ENCODE data around the gene LHFPL5.

Gene LHFPL5

GRCh38 chr6:35804996-35805736, at the start of gene LHFPL5:
LHFPL5 (plus strand) TSS chr6:35805352; CDS start chr6:35805671, 319 bp downstream.
- DNase-seq: peak; percentile 73

DNA sequence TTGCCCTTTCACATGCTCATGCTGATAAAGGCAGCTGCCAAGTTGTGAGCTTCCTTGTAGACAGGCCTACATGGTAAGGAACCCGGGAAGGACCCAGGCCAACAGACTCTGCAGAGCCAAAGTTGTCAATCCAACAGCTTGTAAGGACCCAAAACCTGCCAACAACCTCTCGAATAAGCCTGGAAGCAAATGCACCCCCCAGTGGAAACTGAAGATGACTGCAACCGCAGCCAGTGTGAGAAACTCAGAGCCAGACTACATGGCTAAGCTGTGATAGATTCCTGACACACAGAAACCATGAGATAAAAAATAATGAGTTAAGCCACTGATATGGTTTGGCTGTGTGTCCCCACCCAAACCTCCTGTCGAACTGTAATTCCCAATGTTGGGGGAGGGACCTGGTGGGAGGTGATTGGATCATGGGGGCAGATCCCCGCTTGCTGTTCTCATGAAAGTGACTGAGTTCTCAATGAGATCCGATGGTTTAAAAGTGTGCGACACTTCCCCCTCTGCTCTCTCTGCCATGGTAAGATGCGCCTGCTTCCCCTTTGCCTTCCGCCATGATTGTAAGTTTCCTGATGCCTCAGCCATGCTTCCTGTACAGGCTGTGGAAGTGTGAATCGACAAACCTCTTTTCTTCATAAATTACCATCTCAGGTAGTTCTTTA, 47.6 kb upstream of the LHFPL5 start:
- no peak for DNase-seq

DNA sequence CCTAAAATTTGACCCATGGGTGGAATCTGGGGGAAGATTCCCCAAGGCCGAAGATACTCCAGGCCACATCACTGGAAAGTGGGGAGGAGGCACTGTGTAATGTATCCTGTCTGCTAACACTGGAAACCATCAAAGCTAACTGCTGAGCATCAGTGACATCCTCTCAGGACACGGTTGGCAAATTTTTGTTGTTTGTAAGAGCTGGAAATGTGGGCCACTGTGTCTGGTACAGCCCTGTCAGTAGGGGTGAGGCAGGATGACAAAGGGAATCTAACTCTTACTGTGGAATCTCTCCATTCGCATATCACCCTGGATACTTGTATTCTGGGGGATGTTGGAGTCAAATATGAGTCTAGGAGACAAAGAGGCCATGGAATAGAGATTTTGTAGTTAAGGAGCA, 45.7 kb upstream of the LHFPL5 start:
- DNase-seq: no peak

DNA sequence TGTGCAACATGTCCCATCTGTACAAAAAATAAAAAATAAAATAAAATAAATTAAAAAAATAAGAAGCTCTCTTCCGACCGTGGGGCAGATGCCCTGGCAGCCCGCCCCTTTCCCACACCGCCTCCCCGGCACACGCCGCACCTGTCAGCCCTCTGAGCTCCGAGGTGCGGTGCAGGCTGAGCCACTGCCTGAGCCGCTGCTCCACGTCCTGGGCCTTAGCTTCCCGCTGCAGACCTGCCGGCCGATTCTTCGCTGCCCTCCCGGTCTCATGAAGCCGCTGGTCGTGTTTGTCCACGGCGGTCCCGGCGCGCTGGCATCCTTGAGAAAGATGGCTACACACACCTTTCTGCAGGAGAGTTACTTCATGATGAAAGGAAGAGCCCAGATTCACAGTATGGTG, 39.4 kb upstream of the LHFPL5 start:
- DNase-seq: no peak

DNA sequence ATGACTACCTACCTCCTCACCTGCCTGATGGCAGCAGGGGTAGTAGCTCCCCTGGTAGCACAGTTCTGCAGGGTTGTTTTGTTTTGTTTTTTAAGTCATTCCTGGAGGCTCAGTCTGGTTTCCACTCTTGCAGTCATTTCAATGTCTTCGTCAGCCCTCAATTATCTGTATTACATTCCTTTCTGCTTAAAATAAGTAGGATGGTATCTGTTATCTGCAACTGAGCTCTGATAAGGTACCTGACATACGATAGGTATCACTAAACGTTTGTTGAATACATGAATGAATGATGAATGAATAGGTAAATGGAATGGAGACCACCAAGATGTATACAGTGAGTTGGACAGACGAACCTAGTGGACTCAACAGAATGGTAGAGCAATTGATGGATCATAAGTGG, 35.9 kb upstream of the LHFPL5 start:
- no peak for DNase-seq

GRCh38 chr6:35771343-35771627, 33.9 kb upstream of the LHFPL5 start:
- DNase-seq: no peak

GRCh38 chr6:35774116-35774794, 30.9 kb upstream of the LHFPL5 start:
- no peak for DNase-seq

GRCh38 chr6:35775031-35775430, 30.1 kb upstream of the LHFPL5 start:
- DNase-seq: no peak

DNA sequence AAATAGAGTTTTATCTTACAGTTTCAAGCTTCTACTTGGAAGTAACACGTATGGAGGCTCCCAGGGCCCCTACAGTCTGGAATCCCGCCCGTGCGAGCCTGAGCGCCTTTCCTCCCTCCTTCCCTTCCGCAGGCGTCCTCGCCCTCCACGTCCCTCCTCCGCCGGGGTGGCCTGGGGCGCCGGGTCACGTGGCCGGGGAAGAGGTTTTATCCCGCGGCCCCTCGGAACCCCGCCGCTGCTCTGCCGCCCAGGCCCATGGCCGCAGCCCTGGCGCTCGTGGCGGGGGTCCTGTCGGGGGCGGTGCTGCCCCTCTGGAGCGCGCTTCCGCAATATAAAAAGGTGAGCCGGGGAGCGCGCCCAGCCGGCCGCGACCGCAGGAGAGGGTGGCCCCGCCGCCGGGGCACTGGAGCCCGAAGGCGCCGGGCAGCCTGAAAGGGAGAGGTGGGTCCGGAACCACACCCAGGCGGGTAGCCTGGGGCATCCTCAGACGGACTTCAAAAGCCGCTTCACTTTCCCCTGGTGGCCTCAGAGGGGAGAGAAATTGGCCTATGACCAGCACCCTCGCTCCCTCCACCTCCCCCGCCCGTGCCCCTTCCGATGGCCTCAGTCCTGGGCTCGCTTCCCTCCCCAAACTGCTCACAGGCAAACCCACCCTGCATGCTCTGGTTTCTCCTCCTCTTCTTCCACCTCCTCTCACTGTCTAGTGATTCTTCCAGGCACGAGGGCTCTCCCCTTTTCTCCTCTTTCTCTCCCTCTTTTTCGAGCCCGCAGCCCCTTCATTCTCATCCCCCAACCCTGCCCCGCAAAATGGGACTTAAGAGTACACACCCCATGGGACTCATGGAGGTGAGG, 28.6 kb upstream of the LHFPL5 start, which contains the start of gene CLPSL2:
Gene CLPSL2, plus strand, starts transcription at position 235 of the 852 bp plus-strand sequence. Its CDS starts 21 bp downstream, at position 256.
- DNase-seq: no peak

DNA sequence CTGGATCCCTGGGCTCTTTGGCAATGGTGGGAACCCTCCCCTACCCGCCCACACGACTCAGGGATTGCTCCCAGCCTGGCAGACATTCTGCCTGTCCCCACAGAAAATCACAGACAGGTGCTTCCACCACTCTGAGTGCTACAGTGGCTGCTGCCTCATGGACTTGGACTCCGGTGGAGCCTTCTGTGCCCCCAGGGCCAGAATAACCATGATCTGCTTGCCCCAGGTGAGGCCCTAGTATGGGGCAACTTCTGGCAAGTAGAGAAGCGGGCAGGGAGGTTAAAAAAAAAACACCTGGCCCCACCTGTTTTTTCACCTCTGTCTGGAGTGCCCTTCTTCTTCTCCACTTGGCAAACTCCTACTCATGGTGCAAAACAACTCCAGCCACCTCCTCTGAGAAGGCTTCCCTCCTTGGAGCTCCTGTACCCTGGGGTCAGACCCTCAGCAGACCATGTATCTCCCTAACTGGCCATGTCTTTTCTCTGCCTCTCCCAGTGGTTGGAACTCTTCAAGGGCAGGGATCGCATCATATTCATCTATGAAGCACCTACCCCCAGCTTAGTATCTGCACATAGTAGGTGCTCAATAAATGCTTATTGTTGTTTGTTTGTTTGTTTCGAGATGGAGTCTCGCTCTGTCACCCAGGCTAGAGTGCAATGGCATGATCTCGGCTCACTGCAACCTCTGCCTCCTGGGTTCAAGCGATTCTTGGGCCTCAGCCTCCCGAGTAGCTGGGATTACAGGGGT, 27.6 kb upstream of the LHFPL5 start:
- no peak for DNase-seq

GRCh38 chr6:35778437-35778836, 26.7 kb upstream of the LHFPL5 start:
- no peak for DNase-seq

GRCh38 chr6:35780719-35781118, 24.4 kb upstream of the LHFPL5 start, which contains the start of gene CLPSL1:
CLPSL1 (plus strand) TSS chr6:35781019; CDS start chr6:35781111, 92 bp downstream.
- DNase-seq: no peak

DNA sequence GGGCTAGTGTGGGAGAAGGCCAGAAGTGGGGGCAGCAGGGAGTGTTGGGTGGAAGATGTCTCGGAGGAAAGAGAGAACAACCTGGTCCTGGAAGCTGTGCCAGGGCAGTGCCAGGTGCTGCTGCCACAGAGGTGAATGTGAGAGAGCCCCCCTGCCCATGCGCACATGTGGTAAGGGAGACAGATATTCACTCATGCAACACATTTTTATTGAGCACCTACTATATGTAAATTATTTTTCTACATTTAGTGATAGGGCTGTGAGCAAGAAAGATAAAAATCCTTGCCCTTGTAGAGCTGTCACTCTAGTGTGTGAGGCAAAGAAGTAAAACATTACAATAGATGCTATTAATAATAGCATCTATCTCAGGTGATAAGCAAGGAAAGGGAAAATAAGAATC, 23.9 kb upstream of the LHFPL5 start:
- no peak for DNase-seq

- DNase-seq: no peak
Measured at GRCh38 chr6:35782424-35782823, 22.7 kb upstream of the LHFPL5 start.

- DNase-seq: no peak
Measured at GRCh38 chr6:35784200-35784599, 21.0 kb upstream of the LHFPL5 start.

DNA sequence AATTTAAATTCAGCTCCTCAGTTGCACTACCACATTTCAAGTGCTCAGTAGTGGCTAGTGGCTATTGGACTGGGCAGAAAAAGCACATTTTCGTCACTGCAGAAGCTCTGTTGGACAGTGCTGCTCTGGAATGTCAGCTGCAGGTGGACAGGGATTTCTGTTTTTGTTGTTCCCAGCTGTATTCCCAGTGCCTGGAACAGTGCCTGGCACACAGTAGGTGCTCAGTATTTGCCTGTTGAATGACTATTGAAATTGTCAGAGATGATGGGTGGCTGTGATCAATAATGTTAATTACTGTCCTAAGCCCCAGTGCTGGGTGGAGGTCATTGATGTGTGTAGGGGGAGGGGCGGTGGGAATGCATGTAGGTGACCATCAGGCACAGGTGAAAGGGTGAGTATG, 18.9 kb upstream of the LHFPL5 start:
- DNase-seq: no peak

GRCh38 chr6:35786810-35787209, 18.3 kb upstream of the LHFPL5 start:
- no peak for DNase-seq

GRCh38 chr6:35787266-35788218, 17.6 kb upstream of the LHFPL5 start:
- DNase-seq: no peak

DNA sequence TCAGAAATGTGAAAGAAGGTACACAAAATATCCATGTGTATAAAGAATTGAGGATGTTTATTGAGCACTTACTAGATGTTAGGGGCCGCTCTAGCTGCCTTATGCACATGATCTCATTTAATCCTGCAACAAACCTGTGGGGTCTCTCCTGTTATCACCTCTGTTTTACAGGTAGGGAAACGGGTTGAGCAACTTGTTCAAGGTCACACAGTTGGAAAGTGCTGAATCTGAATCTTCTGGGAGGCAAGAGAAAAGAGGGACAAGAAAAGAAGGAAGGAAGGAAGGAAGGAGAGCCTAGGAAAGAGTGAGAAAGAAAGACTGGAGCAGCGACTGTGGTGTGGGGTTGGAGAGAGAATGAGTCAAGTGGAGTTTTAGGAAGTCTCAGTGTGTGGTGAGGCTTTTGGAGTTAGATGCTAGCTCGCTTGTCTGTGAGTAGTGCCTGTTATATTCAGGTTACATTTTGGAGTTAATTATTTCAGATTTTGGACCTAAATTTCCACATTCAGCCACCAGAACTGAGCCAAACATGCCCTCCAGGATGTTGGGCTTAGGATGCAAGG, 16.6 kb upstream of the LHFPL5 start:
- DNase-seq: no peak

GRCh38 chr6:35790683-35791082, 14.5 kb upstream of the LHFPL5 start:
- no peak for DNase-seq

All from stimulated activated CD8-positive, alpha-beta memory T cell treated with anti-CD3 and anti-CD28 coated beads, Interleukin-4, amount 100 ng/mL, for 48 hours (primary cell).